Calu3 (cell line): ENCODE results near the gene MAN1C1. TPM values are rescaled to one million over a fixed set of nuclear protein-coding genes. Genes with fewer than 3 reads are reported as not detected.

Source experiments
- BruUV-seq: library from RNA; stranded (reverse); fragments of 400-500 nt; replicated peaks from 2 replicates; lab custom pipeline; 2021; lab: Mats Ljungman, UMichigan
- CTCF ChIA-PET: fragments of 300-600 bp; sonication (Branson Sonifier 250); formaldehyde crosslinking; loops from one replicate; lab custom pipeline; 2022; ENCODE audit warnings: antibody characterized with exemption; lab: Charles Lee
- DNase-seq: peaks from one replicate; pipeline ENCODE4 v3.0.0; 2022
- H3K27ac Mint-ChIP-seq: one replicate; pipeline ENCODE4 v1.8.0; 2022; ENCODE audit warnings: mixed read lengths; ENCODE audit not compliant: unreplicated experiment
- H3K27me3 Mint-ChIP-seq: one replicate; pipeline ENCODE4 v1.8.0; 2022; ENCODE audit warnings: mixed read lengths; ENCODE audit not compliant: unreplicated experiment
- H3K36me3 Mint-ChIP-seq: one replicate; pipeline ENCODE4 v1.8.0; 2022; ENCODE audit warnings: mild to moderate bottlenecking, moderate library complexity, mixed read lengths; ENCODE audit not compliant: insufficient read depth, unreplicated experiment
- H3K4me1 Mint-ChIP-seq: one replicate; pipeline ENCODE4 v1.8.0; 2022; ENCODE audit warnings: mild to moderate bottlenecking, low read depth, mixed read lengths; ENCODE audit not compliant: unreplicated experiment
- H3K4me3 Mint-ChIP-seq: one replicate; pipeline ENCODE4 v1.8.0; 2022; ENCODE audit warnings: mild to moderate bottlenecking, low read depth, moderate library complexity, mixed read lengths; ENCODE audit not compliant: unreplicated experiment
- H3K9me3 Mint-ChIP-seq: one replicate; pipeline ENCODE4 v1.8.0; 2022; ENCODE audit warnings: low read depth, mixed read lengths; ENCODE audit not compliant: unreplicated experiment
- intact Hi-C: fragments of 100-400 bp; cut with micrococcal nuclease; formaldehyde crosslinking; loops from one replicate; pipeline ENCODE4 v1.10.0; 2022; ENCODE audit not compliant: unreplicated experiment
- total RNA-seq: library from RNA; stranded (reverse); gene quantifications from 2 replicates; pipeline ENCODE4 v1.2.3, GENCODE V29; 2022
- TF ChIP-seq, protein P1 (sequence below): fragments of 200-600 bp; IDR thresholded peaks from one replicate; pipeline ENCODE4 v1.8.0; 2022; ENCODE audit warnings: antibody characterized with exemption; ENCODE audit not compliant: unreplicated experiment

The MAN1C1 gene
- total RNA-seq, 1 experiment from 2014 or later, result 0.14 TPM

DNA sequence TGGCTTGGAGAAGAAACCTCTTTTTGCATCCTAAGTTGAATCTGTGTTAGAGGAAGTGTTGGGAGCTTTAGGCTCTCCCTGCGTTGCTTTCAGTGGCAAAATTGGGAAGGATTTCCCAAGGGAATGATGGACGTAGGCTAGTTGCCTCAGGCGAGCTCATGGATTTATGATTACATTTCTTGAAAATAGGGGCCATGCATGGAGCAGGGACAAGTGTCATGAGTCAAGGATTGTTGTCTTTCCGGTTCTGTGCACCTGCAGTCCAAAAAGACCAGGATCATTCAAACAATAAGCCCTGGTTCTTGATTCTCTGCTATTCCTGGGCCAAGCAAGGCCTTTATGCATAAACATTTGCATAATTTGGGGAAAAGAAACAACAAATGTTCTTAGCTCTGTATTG, 7.1 kb downstream of the MAN1C1 start:
- BruUV-seq, result no TSS peak
- intact Hi-C loops, result no loop called here
- DNase-seq, result no peak
- H3K4me3 Mint-ChIP-seq, result no peak overlapping the region
- H3K27me3 Mint-ChIP-seq, result peaks cover 79% of the 10 kb centered on the region
- CTCF ChIA-PET, result no interaction called here
- no peak overlapping the region for H3K27ac Mint-ChIP-seq
- TF ChIP-seq, protein P1, sequence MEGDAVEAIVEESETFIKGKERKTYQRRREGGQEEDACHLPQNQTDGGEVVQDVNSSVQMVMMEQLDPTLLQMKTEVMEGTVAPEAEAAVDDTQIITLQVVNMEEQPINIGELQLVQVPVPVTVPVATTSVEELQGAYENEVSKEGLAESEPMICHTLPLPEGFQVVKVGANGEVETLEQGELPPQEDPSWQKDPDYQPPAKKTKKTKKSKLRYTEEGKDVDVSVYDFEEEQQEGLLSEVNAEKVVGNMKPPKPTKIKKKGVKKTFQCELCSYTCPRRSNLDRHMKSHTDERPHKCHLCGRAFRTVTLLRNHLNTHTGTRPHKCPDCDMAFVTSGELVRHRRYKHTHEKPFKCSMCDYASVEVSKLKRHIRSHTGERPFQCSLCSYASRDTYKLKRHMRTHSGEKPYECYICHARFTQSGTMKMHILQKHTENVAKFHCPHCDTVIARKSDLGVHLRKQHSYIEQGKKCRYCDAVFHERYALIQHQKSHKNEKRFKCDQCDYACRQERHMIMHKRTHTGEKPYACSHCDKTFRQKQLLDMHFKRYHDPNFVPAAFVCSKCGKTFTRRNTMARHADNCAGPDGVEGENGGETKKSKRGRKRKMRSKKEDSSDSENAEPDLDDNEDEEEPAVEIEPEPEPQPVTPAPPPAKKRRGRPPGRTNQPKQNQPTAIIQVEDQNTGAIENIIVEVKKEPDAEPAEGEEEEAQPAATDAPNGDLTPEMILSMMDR, result no peak
- H3K4me1 Mint-ChIP-seq, result no peaks in the 10 kb centered on the region
- no peaks in the 10 kb centered on the region for H3K9me3 Mint-ChIP-seq
- no peaks in the 10 kb centered on the region for H3K36me3 Mint-ChIP-seq

DNA sequence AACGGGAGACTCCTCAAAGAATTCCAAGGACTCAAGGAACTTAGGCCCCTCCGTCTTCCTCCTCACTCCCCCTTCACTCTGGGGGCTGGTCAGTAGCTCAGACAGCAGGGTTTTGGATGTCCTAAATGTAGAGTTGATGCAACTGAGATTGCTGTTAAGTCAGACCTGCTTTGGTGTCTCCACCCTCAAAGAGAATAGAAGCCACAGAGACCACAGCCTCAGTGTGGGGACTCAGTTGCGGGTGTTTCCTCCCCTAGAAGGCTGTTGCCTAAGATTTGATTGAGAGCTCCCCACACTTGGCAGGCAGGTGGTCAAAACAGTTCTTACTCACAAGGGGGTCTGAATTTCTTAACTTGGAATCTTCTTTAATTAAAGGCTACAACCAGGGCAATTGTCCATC, 7.6 kb downstream of the MAN1C1 start:
- no peaks in the 10 kb centered on the region for H3K9me3 Mint-ChIP-seq
- CTCF ChIA-PET, result no interaction called here
- TF ChIP-seq, protein P1, result no peak
- H3K27me3 Mint-ChIP-seq, result peaks cover 75% of the 10 kb centered on the region
- no peak overlapping the region for H3K4me3 Mint-ChIP-seq
- intact Hi-C loops, result no loop called here
- DNase-seq, result no peak
- H3K36me3 Mint-ChIP-seq, result no peaks in the 10 kb centered on the region
- no peaks in the 10 kb centered on the region for H3K4me1 Mint-ChIP-seq
- BruUV-seq, result no TSS peak
- no peak overlapping the region for H3K27ac Mint-ChIP-seq

DNA sequence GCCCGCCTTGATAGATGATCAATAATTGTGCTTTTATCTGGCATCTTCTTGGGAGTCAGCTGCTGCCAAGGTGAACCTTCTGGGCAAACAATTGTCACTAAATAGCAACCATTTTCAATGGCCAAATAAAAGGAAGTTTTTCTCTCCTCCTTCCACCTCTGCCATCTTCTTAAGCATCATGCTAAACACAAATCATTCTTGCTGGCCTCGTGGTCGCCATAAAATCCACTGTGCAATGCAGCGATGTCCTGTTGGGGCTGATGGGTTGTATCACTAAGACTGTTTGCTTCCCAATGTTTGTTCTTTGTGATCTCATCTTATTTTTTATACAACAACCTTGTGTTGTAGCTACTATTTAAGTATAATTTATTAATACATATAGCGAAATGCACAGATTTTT, 8.0 kb downstream of the MAN1C1 start:
- no TSS peak for BruUV-seq
- peaks cover 70% of the 10 kb centered on the region for H3K27me3 Mint-ChIP-seq
- CTCF ChIA-PET, result no interaction called here
- no peaks in the 10 kb centered on the region for H3K36me3 Mint-ChIP-seq
- intact Hi-C loops, result no loop called here
- no peak for DNase-seq
- no peaks in the 10 kb centered on the region for H3K9me3 Mint-ChIP-seq
- H3K27ac Mint-ChIP-seq, result no peak overlapping the region
- TF ChIP-seq, protein P1, result no peak
- no peak overlapping the region for H3K4me3 Mint-ChIP-seq
- H3K4me1 Mint-ChIP-seq, result no peaks in the 10 kb centered on the region

DNA sequence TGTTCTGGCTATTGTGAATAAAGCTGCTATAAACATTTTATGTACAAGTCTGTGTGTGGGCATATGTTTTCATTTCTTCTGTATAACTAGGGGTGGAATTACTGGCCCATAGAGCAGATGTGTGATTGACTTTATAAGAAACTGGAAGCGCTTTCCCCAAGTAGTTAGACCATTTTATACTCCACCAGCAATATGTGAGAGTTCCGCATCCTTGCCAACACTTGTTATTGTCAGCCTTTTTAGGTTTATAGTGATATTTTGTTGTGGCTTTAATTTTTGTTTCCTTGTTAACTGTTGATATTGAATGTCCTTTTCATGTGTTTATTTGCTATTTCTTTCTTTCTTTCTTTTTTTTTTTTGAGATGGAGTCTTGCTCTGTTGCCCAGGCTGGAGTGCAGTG, 9.4 kb downstream of the MAN1C1 start:
- TF ChIP-seq, protein P1, result no peak
- no TSS peak for BruUV-seq
- no peak for DNase-seq
- CTCF ChIA-PET, result no interaction called here
- Mint-ChIP-seq H3K4me1 (no peaks in the 10 kb centered on the region), H3K36me3 (no peaks in the 10 kb centered on the region), H3K27ac (no peak overlapping the region), H3K4me3 (no peak overlapping the region), H3K27me3 (peaks cover 66% of the 10 kb centered on the region), H3K9me3 (no peaks in the 10 kb centered on the region)
- intact Hi-C loops, result no loop called here
